Measurements from ENCODE around the gene TAL1. TPM values are rescaled to one million over a fixed set of nuclear protein-coding genes. Genes with fewer than 3 reads are reported as not detected.

The TAL1 gene
- total RNA-seq (2022; extraction: Qiagen RNA extraction; ENCODE audit: low read depth): 0.03 TPM in 1 of 5 replicates, not detected in the others

DNA sequence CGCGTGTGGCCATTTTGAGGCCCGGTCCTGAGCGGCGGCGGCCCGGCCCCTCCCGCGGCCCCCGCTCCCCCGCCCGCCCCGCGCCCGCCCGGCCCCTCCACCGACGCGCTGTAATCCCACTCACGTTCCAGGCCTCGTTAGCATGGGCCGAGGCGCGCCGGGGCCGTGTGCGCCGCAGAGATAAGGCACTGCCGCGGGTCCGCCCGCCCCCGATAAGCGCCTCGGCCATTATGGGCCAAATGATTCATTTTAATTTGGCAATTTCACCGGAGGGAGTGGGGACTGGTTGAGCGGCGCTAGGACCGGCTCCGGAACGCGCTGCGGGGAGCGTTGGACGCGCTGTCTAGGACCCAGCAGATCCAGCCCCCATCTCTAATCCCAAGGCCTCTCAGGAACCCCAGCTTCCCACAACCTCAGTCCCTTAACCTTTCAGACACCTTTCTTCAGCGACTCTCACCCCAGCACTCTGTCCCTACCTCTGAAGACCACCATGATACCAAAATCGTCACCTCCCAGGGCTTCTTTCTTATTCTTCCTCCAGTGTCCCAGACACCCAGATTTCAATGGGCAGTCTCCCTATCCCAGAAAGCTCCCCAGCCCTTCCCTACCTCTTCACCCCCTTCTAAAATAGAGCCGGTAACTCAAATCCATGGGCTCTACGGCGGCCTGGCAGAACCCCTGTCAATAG lies at the start of gene TAL1:
Gene TAL1, minus strand, starts transcription at position 39 of the 688 bp plus-strand sequence. CDS start 6,337 bp downstream, outside the sequence.

DNA sequence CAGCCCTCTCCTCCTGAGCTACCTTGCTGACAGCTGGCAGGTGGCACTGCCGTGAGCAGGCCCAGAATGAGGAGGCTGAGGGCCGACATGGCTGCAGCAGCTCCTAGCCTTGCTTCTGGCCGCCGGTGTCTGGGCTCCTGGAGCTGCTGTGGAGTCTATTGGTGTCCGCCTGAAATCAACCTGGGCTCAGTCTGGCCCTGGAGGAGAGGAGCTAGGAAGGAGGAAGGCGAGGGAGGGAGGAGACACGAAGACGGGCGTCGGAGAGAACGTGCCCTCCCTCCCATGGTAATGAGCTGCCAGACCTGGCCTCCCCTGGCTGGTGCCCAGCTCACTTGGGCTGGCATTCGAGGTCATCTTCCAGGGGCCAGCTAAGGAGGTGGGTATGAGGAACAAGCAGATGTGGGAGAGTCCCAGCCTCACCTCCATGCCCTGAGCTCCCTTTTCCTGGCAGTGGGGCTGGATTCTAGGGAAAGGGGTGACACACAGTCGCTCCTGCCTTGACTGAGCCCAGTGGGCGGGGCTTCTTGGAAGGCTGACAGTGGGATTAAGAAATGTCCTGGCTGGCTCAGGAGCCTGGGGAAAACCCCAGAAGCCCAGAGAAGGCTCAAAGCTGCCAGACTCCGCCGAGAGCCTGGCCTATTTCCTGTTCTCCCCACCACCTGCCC lies 42.0 kb downstream of the TAL1 start, which contains the start of gene PDZK1IP1:
Gene PDZK1IP1, minus strand, starts transcription at position 193 of the 665 bp plus-strand sequence. Its CDS starts 104 bp downstream, at position 89.

Other genes starting within 250 kb of the TAL1 start
- 0.07 to 0.08 TPM in 2 of 5 replicates, not detected in the others for gene CYP4X1, start 208.6 kb downstream of the TAL1 start, total RNA-seq (2022; extraction: Qiagen RNA extraction; ENCODE audit: low read depth)
- not detected in 5 replicates for gene CYP4Z1, start 165.0 kb downstream of the TAL1 start, total RNA-seq (2022; extraction: Qiagen RNA extraction; ENCODE audit: low read depth)
- gene CYP4A22, start 94.8 kb downstream of the TAL1 start, total RNA-seq (2022; extraction: Qiagen RNA extraction; ENCODE audit: low read depth): not detected in 5 replicates
- gene PDZK1IP1, start 42.2 kb downstream of the TAL1 start, total RNA-seq (2022; extraction: Qiagen RNA extraction; ENCODE audit: low read depth): 5.3 to 10.5 TPM (median 7.8 TPM) in 5 replicates
- gene STIL, start 81.9 kb upstream of the TAL1 start, total RNA-seq (2022; extraction: Qiagen RNA extraction; ENCODE audit: low read depth): 8.0 to 11.0 TPM (median 10.6 TPM) in 5 replicates
- 36.6 to 71.3 TPM (median 69.7 TPM) in 5 replicates for gene CMPK1, start 101.6 kb upstream of the TAL1 start, total RNA-seq (2022; extraction: Qiagen RNA extraction; ENCODE audit: low read depth)
- gene FOXE3, start 184.1 kb upstream of the TAL1 start, total RNA-seq (2022; extraction: Qiagen RNA extraction; ENCODE audit: low read depth): 0.08 to 0.09 TPM in 2 of 5 replicates, not detected in the others
- 0.37 to 0.60 TPM (median 0.43 TPM) in 5 replicates for gene FOXD2, start 205.8 kb upstream of the TAL1 start, total RNA-seq (2022; extraction: Qiagen RNA extraction; ENCODE audit: low read depth)